DMS 273 (cell line): ENCODE results near the gene SLX9.
A peak's percentile ranks its signal among the peaks of the same experiment; 100 is the strongest.

ENCODE experiments used
- DNase-seq: peaks from one replicate; lab custom pipeline; 2025; ENCODE audit not compliant: unreplicated experiment; lab: John Stamatoyannopoulos, UW

Gene SLX9

DNA sequence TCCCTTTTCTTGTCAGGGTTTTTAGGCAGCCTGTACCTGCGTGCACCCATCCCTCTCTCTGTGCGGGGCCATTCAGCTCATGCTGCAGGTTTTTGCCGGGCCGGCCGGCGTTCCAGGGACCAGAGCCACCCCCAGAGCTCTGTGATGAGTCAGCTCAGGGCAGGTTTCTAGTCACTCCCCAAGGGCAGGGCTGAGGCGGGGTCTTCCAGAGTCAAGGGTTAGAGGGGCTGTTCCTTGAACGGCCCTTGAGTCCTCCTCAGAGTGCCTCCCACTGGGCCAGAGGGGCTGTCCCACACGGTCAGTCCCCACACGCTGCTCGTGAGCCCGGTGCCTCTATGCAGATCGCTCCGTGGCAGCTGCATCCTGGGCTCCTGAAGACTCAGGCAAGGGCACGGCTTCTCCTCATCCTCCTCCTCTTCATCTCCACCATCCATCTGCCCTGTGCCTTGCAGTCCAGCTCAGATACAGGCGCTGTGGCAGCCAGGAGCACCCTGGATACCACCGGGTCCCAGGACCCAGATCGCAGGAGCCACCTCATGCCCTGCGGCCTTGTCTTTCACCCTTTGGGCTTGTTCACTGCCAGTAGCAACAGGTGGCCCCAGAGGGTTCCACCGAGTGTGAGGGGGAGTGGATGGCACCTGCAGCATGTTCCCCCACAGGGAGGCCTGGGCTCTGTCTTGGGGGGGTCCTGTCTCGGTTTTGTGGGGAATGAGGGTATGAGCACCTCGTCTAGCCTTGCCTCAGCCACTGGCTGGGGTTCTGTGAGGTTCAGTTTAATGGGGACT lies 17.4 kb downstream of the SLX9 start:
- no peak for DNase-seq

DNA sequence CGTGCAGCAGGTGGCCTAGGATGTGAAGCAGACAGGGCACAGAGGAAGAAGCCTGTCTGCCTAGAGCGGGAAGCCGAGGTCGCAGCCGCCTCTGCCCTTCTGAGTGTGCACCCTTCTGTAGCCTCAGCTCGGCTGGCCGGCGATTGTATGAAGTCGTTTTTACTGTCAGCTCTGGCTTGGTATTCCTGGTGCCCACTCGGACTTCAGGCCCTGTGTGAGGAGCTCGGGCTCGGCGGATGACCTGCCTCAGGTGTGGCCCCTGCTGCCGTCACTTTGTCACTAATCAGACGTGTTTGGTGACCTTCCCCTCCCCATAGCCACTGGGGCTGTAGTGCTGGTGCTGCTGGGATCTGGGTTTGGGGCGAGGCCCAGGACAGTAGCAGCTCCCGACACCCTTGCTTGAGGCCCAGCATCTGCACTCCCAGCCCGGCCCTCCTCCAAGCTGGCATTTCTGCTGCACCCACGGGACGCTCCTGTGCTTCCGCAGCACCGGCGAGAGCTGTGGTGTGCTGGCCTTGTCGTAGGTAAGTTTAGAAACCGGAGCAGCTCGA lies 18.1 kb downstream of the SLX9 start:
- no peak for DNase-seq

DNA sequence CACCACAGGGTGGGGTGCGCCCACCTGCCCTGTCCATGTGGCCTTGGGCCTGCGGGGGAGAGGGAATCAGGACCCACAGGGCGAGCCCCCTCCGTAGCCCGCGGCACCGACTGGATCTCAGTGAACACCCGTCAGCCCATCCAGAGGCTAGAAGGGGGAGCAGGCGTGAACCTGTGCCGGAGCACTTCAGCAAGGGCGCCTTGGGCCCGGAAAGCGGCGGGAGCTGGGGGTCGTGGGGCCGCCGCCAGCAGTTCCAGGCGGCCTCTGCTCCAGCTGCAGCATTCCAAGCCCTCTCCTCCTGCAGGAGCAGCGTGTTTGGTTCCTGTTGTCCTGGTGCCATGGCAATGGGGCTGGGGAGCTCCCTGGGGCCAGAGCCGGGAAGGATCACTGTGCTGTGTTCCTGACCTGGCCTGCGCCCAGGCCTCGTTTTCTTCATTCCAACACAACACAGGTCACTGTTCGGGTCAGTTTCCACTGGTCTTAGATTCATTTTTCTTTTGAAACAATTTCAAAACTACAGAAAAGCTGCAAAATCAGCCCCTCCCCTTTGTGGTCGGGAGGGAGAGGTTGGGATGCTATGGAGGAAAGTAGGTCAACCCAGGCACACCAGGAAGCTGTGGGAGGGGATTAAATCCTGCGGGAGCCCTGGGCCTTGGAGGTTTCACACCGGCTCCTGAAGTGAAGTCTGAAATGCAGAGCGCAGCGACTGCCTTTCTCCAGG lies 18.8 kb downstream of the SLX9 start:
- DNase-seq: no peak

DNA sequence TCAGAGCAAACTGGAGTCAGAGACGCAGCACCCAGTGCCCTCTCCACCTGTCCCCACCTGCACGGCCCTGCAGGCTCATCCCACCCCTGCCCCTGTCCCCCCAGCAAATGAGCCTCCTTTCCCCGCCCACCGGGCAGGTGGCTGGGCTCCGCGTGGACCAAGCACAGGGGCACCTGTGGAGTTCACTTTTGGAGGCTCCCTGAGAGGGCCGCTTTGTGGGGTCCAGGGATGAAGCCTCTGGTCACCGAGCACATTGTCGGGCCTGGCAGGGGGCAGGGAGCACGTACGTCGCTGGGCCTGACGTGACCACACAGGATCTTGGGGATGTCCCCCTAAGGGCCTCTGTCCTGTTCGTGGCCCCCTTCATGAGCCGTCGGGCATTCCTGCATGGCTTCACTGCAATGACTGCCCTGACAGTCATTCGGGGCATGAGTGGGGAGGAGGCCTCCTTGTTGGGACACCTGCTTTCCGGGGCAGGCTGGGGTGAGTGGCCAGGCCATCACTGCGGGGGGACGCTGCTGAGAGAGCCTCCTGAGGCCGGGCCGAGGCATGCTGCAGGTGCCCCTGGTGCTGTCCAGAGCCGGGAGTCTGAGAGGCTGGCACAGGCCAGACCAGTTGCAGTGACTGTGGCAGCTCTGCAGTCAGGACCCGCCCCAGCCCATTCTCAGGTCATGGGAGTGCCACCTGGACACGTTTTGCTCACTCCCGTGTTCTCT lies 19.7 kb downstream of the SLX9 start:
- no peak for DNase-seq

DNA sequence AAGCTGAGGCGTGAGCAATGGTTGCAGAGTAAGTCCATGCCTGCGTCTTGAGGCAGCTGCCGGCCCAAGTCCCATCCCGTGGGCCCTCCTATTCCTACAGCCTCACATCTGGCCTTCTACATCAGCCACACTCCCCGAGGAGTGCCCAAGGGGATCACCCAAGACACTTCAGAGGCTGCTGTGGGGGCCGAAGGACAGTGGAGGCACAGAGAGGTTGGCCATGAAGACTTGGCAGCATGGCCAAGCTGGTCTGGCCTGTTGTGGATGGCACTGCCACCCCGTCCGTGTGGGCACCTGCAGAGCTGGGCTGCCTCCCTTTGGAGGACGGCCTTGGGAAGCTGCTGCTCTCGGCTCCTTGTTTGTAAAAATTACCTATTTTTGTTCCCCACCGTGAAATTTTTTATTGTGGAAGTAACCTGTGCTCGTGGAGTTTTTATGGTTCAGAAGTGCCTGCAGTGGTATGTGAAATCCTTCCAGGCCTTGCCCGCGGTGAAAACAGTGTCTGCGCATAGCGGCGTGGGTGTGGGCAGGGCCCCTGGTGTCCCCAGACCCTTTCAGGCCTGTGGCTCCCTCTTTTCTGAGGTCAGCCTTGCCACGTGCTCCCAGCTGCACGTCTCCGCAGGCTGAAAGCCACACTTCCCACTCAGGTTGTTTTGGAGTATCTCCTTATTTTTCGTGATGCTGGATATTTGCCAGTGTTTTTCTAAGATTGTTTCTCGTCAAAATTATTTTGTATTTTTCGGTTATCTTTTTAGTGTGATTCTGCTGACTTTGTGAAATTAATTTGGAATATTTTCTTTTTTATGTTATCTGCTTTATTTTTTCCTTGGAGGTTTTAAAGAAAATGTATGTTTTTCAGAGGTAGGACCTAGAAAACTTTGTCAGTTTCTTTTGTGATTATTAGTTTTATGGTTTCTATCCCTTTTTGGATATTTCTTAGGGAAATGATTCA lies 20.6 kb downstream of the SLX9 start:
- DNase-seq: no peak

DNA sequence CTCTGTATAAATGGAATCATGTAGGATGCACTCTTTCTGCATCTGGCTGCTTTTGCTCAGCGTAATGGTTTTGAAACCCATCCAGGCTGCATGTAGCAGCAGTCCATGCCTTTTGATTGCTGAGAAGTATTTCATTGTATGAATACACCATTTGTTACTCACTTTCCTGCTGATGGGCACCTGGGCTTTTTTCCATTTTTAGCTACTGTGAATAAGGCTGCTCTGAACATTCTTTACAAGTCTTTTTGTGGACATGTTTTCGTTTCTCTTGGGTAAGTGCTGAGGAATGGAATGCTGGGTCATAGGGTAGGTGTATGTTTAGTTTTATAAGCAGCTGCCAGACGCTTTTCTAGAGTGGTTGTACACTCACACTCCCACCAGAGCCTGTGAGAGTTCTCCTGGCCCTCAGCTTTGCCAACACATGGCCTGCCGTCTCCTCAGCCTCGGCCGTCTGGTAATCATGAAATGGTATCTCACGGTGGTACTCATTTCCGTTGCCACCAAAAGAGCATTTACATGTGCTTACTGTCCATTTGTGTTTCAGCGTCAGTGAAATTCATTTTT lies 22.7 kb downstream of the SLX9 start:
- no peak for DNase-seq

DNA sequence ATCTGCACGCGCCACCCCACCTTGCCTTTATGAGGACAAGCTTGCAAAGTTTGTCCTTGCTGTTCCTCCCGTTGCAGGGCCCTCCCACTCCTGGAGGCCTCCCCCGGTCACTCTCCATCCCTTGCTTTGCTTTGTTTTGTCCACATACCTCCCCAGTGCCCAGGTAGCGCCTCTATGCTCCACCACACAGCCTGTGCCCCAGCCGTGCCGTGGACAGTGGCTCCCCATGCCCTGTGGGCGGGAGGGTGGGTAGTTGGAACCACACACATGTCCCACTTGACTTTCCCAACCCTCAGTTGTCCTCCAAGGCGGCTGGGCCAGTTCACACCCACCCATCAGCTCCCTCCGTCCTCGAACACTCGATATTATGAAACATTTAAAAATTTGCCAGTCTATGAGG lies 24.6 kb downstream of the SLX9 start:
- no peak for DNase-seq

DNA sequence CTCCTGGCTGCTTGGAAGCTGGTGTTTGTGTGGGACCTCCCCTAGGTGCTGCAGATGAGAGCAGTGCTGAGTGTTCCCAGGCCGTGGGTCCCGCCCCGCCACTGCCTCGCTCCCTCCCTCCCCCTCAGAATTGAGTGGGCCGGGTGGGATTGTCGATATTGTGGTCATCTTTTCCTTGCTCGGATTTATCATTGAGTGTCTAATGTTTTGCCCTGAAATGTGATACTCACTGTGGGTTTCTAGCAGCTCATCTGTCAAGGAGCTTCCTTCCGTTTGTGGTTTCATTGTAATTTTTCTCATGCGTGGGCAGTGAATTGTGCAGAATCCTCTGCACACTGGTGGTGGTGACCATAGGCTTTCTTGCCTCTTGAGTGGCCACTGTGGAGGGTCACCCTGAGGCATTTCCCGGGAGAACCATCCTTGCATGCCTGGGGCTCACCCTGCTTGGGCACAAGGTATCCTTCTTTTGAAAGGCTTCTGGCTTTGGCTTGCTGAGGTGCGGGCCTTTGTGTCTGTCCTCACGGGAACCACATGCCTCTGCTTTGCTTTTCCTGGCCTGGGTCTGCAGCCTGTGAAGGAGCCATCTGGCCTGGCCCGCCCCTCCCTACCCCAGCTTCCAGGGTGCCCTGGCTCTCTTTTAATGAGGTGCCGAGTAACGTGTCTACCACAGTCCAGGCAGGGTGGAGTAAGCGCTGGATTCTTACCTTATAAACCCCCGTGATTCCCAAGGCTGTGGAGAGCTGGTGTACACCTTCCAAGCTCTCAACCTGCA lies 25.6 kb downstream of the SLX9 start:
- DNase-seq: peak; percentile 39

DNA sequence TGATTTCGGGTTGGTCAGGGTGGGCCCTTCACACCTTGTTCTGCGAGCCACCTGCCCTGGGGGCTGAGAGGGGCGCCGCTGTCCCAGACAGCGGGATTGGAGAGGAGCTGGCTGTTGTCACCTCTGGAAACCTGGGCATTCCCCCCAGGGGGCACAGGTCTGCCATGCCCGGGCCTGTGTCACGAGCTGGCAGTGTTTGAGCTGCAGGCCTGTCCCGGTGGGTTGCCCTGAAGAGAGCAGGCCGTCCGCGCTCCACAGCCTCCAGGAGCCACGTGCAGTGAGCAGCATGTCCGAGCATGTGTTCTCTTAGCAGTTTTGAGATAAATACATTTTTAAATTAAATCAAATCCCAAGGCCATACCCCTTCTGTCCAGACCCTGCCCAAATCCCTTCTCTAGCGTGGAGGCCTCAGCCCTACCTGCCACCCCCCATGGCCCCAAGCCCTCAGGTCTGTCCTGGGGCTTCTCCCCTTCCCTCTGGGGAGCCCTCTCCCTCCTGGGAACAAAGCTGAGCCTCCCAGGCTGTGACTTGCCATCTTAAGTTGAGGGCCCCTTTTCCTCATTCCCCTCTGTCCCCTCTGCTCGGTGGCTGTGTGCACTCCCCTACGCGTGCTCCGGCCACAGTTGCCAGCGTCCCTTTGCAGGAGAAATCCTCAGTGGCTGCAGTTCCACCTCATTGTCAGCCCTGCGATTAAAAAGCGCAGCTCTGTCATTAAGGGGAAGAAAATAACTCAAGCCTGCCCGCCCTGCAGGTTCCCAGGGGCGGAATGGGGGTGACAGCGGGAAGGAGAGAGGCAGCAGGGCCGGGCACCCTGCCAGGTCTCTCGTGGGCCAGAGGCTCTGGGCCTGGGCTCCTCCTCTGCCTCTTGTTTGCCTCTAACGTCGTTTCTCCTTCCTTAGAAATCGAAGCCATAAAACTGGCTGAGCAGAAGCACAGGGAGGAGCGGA lies 26.6 kb downstream of the SLX9 start:
- DNase-seq: peak; percentile 65

DNA sequence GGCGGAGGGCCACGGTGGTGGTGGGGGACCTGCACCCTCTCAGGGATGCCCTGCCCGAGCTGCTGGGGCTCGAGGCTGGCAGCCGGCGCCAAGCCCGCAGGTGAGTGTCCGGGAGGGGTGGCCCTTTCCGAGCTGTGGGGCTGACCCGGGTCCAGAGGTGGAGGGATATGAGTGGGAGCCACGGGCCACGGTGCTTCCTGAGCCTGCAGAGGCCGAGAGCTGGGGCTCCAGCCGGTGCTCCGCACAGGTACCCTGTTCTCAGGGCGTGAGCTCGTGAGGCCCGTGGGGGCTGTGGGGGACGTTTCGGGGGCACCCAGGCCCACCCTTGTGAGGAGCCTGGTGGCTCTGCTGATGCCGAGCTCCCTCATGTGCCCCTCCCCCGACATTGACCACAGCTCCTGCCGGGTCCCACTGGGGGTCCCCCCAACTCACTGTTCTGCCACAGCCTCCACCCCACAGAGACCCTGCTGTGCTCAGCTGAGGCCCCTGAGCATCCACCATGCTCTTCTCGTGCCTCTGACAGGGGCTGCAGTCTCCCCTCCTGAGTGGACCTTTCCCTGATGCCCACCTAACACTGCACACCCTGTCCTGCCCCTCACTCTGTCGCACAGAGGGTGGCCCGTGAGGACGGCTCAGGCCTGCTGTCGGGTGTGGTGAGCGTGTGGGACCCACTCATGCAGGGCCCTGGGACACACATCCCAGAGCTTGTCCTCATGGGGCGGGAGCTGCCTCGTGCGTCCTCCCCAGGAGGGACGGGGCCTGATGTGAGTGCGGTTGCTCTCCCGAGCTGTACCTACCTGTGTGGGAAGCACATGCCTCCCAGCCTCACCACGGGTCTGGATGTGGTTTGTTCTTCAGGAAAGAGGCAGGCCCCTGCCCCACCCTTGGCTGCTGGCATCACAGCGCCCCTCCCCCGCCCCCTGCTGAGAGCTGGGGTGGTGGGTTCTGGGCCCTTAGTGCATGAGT lies 27.5 kb downstream of the SLX9 start:
- DNase-seq: no peak

DNA sequence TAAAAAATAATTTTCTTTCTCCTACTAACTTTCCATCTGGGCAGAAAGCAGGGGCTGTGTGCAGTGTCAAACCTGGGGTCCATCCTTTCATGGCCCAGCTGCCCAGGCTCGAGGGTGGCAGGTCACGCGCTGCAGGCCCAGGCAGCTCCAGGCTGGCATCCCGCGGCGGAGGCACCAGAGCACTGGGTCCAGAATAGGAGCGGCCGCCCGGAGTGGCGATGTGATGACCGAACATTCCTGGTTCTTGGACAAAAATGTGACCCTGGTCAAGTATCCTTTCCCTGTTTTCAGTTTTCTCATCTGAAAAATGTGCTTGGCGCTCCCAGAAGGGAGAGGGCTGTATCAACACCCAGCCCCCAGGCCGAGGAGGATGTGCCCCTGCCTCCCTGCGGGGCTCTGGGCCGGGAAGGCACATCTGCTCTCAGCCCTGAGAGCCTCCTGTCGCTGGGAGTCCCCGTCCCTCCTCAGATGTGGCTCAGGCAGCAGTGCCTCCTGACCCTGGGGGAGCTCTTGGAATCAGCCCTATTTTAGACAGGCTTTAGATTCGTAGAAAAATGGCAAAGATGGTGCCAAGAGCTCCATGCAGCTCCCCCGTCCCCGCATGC lies 29.3 kb downstream of the SLX9 start:
- DNase-seq: no peak

DNA sequence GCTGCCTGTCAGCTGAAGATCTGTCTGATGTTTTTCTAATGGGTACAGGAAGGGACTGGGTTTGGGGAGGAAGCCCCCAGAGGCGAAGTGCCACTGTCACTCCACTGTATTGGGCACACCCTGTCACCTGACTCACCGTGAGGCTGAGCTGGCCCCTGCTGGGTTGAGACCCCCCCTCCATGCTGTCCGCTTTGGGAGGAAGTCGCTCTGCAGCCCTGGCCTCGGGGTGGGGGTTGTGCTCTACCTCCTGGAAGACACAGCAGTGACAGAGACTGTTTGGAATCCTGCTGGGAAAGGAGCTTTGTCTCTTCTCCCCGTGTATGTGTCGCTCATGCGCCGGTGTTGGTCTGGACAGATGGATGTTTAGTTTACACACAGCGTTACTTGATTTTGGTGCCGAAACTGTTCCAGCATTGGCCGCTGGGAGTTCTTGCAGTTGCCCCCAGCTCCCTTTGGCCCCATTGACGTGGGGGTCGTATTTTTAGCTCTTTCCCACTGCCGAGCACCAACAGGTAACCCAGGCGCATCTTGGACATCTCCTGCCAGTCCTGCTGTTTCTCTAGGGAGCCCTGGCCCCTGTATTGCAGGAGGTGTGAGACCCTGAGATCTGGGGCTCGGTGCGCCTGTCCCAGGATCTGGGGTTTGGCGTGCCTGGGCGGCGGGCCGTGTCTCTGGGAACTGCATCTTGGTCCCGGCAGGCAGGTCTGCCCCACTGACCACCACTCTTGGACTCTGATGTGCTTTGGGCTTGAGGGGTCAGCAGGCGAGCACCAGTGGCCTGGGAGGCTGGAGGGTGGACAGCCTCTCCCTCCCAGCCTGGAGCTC lies 30.3 kb downstream of the SLX9 start:
- DNase-seq: no peak

DNA sequence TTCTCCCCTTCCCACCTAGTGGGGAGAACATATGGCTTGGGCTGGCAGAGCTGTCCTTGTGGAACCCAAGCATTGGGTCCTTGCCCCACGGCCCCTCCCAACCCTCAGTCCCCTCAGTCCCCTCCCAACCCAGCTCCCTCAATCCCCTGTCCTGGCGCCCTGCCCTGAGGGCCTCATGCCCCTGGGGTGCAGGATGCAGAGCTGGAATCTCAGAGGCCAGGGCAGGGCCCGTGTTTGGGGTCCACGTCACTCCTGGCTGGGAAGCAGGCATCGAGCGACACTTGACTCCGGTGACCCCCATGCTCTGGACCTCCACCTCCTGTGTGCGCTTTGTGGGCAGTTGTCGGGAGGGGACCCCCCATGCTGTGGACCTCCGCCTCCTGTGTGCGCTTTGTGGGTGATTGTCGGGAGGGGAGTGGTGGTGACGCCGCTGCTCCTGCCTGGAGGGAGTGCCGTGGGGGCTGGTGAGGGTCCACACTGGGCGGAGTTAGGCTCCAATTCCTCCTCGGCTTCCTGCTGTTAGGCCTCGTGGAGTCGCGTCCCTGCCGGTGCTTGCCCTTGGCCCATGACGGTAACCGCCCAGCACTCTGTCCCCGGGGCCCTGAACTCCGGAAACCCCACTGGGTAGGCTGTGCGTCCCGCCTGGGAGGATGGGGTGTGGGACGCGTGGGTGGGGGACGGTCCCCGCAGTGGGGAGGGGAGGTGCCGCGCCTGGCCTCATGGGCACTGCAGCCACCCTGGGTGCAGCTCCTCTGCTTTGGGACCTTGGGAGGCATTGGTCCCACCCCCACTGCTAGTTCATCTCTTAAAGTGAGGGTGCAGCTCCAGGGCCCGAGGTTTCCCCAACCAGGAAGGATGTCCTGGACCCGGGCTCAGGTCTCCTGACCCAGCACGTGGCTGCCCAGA lies 31.2 kb downstream of the SLX9 start:
- no peak for DNase-seq

DNA sequence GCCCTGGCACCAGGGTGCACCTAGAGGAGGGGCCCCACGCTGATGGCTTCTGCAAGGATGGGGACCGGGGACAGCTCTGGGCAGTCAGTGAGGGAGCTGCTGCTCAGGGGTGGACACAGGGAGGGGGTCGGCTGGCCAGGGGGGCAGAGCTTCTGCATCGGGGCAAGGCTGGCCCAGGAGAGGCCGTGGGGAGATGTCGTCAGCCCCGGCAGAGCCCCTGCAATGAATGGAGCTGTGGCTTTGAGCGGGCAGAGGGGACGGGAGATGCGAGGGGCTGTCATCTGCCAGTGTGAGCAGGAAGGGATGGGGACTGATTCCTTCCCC lies 31.8 kb downstream of the SLX9 start:
- DNase-seq: no peak

DNA sequence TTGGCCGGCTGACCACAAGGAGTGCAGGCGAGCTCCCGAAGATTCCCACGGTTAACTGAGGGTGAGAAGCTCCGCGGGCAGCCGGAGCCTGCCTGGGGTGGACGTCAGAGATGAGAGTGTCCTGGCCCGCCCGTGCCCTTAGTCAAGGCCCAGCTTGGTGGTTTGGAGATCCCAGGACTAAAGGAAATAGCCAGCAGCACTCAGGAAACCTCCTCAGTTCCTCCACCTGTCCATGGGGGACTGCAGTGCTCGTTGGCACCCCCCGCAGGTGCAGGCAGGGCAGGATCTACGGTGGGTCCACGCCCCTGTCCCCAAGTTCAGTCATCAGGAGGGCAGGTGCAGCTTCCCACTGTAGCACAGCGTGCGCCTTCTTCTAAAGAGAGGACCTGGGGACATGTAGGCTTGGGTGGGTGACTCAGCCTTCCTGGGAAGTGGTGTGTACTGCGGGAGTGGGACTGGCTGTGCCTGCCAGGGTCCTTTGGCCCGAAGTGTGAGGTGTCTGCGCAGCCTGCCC lies 32.5 kb downstream of the SLX9 start:
- no peak for DNase-seq
